K562 (cell line): ENCODE measurements around the gene SMIM29. TPM values are rescaled to one million over a fixed set of nuclear protein-coding genes. Genes with fewer than 3 reads are reported as not detected.
A peak's percentile ranks its signal among the peaks of the same experiment; 100 is the strongest.

Source experiments
- ASH1L ChIP-seq: fragments of 450-650 bp; IDR thresholded peaks from 2 replicates; pipeline ENCODE4 v1.6.1; 2018; ENCODE audit warnings: borderline replicate concordance, mild to moderate bottlenecking, low read depth; ENCODE audit not compliant: partially characterized antibody
- HOXB6 ChIP-seq: fragments of 250-450 bp; sonication (Bioruptor Pico); IDR thresholded peaks from 2 replicates; pipeline ENCODE4 v1.5.1; 2022; ENCODE audit warnings: mild to moderate bottlenecking, borderline replicate concordance
- L3MBTL2 ChIP-seq: fragments of 450-650 bp; IDR thresholded peaks from 2 replicates; pipeline ENCODE4 v1.6.1; 2016; ENCODE audit warnings: mild to moderate bottlenecking, moderate library complexity
- RBFOX2 ChIP-seq: fragments of 200-400 bp; formaldehyde crosslinking; IDR thresholded peaks from 2 replicates; pipeline ENCODE4 v1.6.1; 2017; ENCODE audit warnings: low read depth, mild to moderate bottlenecking, low read length, moderate library complexity
- SIX5 ChIP-seq, 2 experiments: IDR thresholded peaks; 2 replicates each; pipeline ENCODE4 v1.6.1; 2011; ENCODE audit warnings: low read length in 2 of 2, borderline replicate concordance in 1 of 2, low read depth in 1 of 2, mild to moderate bottlenecking in 1 of 2, moderate library complexity in 1 of 2; ENCODE audit not compliant: insufficient read depth in 1 of 2
- SP2 ChIP-seq: IDR thresholded peaks from 2 replicates; pipeline ENCODE4 v1.6.1; 2011; ENCODE audit warnings: mild to moderate bottlenecking, low read depth, low read length, moderate library complexity; ENCODE audit not compliant: poor library complexity, severe bottlenecking; ENCODE audit errors: extremely low read depth
- SRF ChIP-seq, 2 experiments: fragments of 250-450, 450-650 bp in 1 of 2; sonication (Bioruptor Pico) in 1 of 2; sonication (generic) in 1 of 2; formaldehyde crosslinking; IDR thresholded peaks; 2 replicates each; pipeline versions ENCODE4 v1.5.0 to v1.5.1; 2020 to 2022; ENCODE audit warnings: mild to moderate bottlenecking in 1 of 2, missing genetic modification reagents in 1 of 2
- ZKSCAN1 ChIP-seq: fragments of 150-350 bp; IDR thresholded peaks from 2 replicates; pipeline ENCODE4 v1.6.1; 2016; ENCODE audit warnings: low read depth, low read length
- ZNF586 ChIP-seq: fragments of 450-650 bp; formaldehyde crosslinking; conservative IDR thresholded peaks from 2 replicates; pipeline ENCODE4 v1.4.0; 2020; ENCODE audit warnings: mild to moderate bottlenecking, moderate library complexity
- ZNF76 ChIP-seq: fragments of 250-450 bp; sonication (Bioruptor Pico); IDR thresholded peaks from 2 replicates; pipeline ENCODE4 v1.4.0; 2020; ENCODE audit warnings: mild to moderate bottlenecking, moderate library complexity, borderline replicate concordance
- polyA plus RNA-seq, 8 experiments: library from polyadenylated mRNA; depleted of rRNA in 4 of 8; stranded (reverse) in 5 of 8; unstranded in 3 of 8; fragments of >200 nt; fragmentation: Nextera tagmentation in 2 of 8; fragmentation: Illumina TruSeq in 1 of 8; extraction: Ambion mirVana in 2 of 8; extraction: Trizol in 1 of 8; gene quantifications; 2 replicates each; pipeline versions ENCODE4 v1.2.1 to v1.2.3, GENCODE V29; 2011 to 2014; ENCODE audit warnings: inconsistent platforms in 1 of 8, missing spikeins in 1 of 8
- total RNA-seq, 7 experiments: library from RNA; depleted of rRNA in 6 of 7; stranded (reverse); fragments of >200 nt in 6 of 7; fragmentation: Illumina TruSeq in 2 of 7; extraction: Trizol in 2 of 7; gene quantifications; 2 replicates each; pipeline versions ENCODE4 v1.2.1 to v1.2.3, GENCODE V29; 2011 to 2021; ENCODE audit warnings: low replicate concordance in 1 of 7
- TF ChIP-seq, protein P1 (sequence below): sonication (generic); formaldehyde crosslinking; IDR thresholded peaks from 2 replicates; pipeline ENCODE4 v1.8.0; 2022; ENCODE audit warnings: mild to moderate bottlenecking, missing genetic modification reagents
- TF ChIP-seq, protein P2 (sequence below): fragments of 450-650 bp; formaldehyde crosslinking; IDR thresholded peaks from 2 replicates; pipeline ENCODE4 v1.4.0; 2022; ENCODE audit warnings: missing genetic modification characterization
- TF ChIP-seq, protein P3 (sequence below): sonication (generic); formaldehyde crosslinking; IDR thresholded peaks from 2 replicates; pipeline ENCODE4 v1.8.0; 2022; ENCODE audit warnings: mild to moderate bottlenecking, missing genetic modification reagents
- TF ChIP-seq, protein P4 (sequence below): fragments of 450-650 bp; formaldehyde crosslinking; IDR thresholded peaks from 2 replicates; pipeline ENCODE4 v1.4.0; 2020; ENCODE audit warnings: mild to moderate bottlenecking, moderate library complexity
- TF ChIP-seq, protein P5 (sequence below): fragments of 450-650 bp; formaldehyde crosslinking; IDR thresholded peaks from 2 replicates; pipeline ENCODE4 v1.4.0; 2022; ENCODE audit warnings: missing genetic modification characterization

Gene SMIM29
- total and polyA plus RNA-seq, 9 of the 15 experiments (the other 6 are each of a cell fraction or from before 2014, with no cell fraction given): 6.5 to 36.7 (median 20.9) TPM

DNA sequence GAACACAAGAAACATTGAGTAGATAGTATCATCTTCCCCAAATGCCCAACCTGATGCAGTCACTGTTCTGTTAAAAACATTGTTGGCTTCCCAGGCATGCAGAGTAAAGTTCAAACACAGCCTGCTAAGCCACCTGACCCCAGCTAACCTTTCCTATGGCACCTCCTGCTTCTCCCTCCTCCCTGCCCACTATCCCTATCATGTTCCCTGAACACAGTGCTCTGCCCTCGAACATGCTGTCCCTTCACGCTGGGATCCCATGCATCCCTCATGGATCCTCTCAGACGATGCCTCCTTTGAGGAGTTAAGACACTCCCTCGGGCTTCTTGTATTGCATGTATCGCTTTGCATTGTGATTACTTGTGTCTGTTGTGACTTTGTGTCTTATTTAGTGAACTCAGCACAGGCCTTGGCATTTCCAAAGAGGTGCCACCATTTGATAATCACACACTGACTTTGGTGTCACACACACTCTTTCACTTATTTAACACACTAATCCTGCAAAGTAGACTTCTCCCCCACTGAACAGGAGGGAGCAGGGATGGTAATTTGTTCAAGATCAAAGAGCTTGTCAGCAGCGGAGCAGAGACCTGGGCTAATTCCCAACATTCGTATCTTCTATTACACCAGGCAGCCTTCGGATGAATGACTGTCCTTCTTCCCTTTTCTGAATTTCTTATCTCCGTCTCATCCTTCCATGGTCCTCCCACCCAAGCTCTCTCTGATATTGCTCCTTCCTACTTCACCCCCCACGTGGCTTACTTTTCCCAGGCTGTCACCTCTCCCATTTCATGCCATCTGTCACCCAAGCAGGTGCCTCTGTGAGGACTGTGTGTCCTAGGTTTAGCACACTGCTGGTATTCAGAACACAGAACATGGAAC lies 28.3 kb upstream of the SMIM29 start (continued):
- TF ChIP-seq, protein P1, sequence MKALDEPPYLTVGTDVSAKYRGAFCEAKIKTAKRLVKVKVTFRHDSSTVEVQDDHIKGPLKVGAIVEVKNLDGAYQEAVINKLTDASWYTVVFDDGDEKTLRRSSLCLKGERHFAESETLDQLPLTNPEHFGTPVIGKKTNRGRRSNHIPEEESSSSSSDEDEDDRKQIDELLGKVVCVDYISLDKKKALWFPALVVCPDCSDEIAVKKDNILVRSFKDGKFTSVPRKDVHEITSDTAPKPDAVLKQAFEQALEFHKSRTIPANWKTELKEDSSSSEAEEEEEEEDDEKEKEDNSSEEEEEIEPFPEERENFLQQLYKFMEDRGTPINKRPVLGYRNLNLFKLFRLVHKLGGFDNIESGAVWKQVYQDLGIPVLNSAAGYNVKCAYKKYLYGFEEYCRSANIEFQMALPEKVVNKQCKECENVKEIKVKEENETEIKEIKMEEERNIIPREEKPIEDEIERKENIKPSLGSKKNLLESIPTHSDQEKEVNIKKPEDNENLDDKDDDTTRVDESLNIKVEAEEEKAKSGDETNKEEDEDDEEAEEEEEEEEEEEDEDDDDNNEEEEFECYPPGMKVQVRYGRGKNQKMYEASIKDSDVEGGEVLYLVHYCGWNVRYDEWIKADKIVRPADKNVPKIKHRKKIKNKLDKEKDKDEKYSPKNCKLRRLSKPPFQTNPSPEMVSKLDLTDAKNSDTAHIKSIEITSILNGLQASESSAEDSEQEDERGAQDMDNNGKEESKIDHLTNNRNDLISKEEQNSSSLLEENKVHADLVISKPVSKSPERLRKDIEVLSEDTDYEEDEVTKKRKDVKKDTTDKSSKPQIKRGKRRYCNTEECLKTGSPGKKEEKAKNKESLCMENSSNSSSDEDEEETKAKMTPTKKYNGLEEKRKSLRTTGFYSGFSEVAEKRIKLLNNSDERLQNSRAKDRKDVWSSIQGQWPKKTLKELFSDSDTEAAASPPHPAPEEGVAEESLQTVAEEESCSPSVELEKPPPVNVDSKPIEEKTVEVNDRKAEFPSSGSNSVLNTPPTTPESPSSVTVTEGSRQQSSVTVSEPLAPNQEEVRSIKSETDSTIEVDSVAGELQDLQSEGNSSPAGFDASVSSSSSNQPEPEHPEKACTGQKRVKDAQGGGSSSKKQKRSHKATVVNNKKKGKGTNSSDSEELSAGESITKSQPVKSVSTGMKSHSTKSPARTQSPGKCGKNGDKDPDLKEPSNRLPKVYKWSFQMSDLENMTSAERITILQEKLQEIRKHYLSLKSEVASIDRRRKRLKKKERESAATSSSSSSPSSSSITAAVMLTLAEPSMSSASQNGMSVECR: no peak
- TF ChIP-seq, protein P2, sequence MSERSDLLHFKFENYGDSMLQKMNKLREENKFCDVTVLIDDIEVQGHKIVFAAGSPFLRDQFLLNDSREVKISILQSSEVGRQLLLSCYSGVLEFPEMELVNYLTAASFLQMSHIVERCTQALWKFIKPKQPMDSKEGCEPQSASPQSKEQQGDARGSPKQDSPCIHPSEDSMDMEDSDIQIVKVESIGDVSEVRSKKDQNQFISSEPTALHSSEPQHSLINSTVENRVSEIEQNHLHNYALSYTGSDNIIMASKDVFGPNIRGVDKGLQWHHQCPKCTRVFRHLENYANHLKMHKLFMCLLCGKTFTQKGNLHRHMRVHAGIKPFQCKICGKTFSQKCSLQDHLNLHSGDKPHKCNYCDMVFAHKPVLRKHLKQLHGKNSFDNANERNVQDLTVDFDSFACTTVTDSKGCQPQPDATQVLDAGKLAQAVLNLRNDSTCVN (CRISPR knock-in tag): no peak
- no peak for TF ChIP-seq ZNF586 (CRISPR knock-in tag)
- TF ChIP-seq ASH1L: no peak
- TF ChIP-seq SP2: no peak
- no peak for TF ChIP-seq SIX5 (IDR thresholded peaks at IDR 0.05; ENCODE audit: borderline replicate concordance in 1 of 2, insufficient read depth in 1 of 2, low read depth in 1 of 2, low read length in 2 of 2)
- TF ChIP-seq, protein P3, sequence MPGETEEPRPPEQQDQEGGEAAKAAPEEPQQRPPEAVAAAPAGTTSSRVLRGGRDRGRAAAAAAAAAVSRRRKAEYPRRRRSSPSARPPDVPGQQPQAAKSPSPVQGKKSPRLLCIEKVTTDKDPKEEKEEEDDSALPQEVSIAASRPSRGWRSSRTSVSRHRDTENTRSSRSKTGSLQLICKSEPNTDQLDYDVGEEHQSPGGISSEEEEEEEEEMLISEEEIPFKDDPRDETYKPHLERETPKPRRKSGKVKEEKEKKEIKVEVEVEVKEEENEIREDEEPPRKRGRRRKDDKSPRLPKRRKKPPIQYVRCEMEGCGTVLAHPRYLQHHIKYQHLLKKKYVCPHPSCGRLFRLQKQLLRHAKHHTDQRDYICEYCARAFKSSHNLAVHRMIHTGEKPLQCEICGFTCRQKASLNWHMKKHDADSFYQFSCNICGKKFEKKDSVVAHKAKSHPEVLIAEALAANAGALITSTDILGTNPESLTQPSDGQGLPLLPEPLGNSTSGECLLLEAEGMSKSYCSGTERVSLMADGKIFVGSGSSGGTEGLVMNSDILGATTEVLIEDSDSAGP (CRISPR knock-in tag): no peak
- TF ChIP-seq, protein P4, sequence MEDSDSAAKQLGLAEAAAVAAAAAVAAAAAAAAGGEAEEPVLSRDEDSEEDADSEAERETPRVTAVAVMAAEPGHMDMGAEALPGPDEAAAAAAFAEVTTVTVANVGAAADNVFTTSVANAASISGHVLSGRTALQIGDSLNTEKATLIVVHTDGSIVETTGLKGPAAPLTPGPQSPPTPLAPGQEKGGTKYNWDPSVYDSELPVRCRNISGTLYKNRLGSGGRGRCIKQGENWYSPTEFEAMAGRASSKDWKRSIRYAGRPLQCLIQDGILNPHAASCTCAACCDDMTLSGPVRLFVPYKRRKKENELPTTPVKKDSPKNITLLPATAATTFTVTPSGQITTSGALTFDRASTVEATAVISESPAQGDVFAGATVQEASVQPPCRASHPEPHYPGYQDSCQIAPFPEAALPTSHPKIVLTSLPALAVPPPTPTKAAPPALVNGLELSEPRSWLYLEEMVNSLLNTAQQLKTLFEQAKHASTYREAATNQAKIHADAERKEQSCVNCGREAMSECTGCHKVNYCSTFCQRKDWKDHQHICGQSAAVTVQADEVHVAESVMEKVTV (CRISPR knock-in tag): no peak
- TF ChIP-seq, protein P5, sequence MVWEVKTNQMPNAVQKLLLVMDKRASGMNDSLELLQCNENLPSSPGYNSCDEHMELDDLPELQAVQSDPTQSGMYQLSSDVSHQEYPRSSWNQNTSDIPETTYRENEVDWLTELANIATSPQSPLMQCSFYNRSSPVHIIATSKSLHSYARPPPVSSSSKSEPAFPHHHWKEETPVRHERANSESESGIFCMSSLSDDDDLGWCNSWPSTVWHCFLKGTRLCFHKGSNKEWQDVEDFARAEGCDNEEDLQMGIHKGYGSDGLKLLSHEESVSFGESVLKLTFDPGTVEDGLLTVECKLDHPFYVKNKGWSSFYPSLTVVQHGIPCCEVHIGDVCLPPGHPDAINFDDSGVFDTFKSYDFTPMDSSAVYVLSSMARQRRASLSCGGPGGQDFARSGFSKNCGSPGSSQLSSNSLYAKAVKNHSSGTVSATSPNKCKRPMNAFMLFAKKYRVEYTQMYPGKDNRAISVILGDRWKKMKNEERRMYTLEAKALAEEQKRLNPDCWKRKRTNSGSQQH: peak; percentile 82
- TF ChIP-seq HOXB6 (CRISPR knock-in tag): no peak
- TF ChIP-seq SRF (CRISPR knock-in tag; IDR thresholded peaks at IDR 0.05): no peak
- no peak for TF ChIP-seq RBFOX2
- no peak for TF ChIP-seq ZKSCAN1
- no peak for TF ChIP-seq ZNF76
- no peak for TF ChIP-seq L3MBTL2
